HEK293 (cell line): Measurements from ENCODE around the gene ST3GAL2.
A peak's percentile ranks its signal among the peaks of the same experiment; 100 is the strongest.

Experiments
- GLI4 ChIP-seq: fragments of 450-650 bp; formaldehyde crosslinking; IDR thresholded peaks from 2 replicates; pipeline ENCODE4 v1.5.1; 2016; ENCODE audit warnings: missing biosample characterization, missing genetic modification characterization
- MEIS1 ChIP-seq: sonication (generic); formaldehyde crosslinking; IDR thresholded peaks from 2 replicates; pipeline ENCODE4 v1.8.1; 2022; ENCODE audit warnings: missing genetic modification reagents, mild to moderate bottlenecking, borderline replicate concordance
- SP2 ChIP-seq: fragments of 450-650 bp; formaldehyde crosslinking; IDR thresholded peaks from 2 replicates; pipeline ENCODE4 v1.5.1; 2016; ENCODE audit warnings: missing biosample characterization, missing genetic modification characterization
- ZIC2 ChIP-seq: fragments of 450-650 bp; formaldehyde crosslinking; IDR thresholded peaks from 2 replicates; pipeline ENCODE4 v1.5.1; 2016; ENCODE audit warnings: missing biosample characterization, missing genetic modification characterization
- ZNF335 ChIP-seq: fragments of 450-650 bp; formaldehyde crosslinking; conservative IDR thresholded peaks from 2 replicates; pipeline ENCODE4 v1.5.1; 2016; ENCODE audit warnings: missing biosample characterization, missing genetic modification characterization
- ZNF341 ChIP-seq: fragments of 450-650 bp; formaldehyde crosslinking; IDR thresholded peaks from 2 replicates; pipeline ENCODE4; 2016; ENCODE audit warnings: low read depth, missing biosample characterization, missing genetic modification characterization
- ZNF629 ChIP-seq: fragments of 450-650 bp; formaldehyde crosslinking; IDR thresholded peaks from 2 replicates; pipeline ENCODE4 v1.5.1; 2017; ENCODE audit warnings: missing biosample characterization, missing genetic modification characterization
- TF ChIP-seq, protein P1 (sequence below): fragments of 450-650 bp; formaldehyde crosslinking; IDR thresholded peaks from 2 replicates; pipeline ENCODE4 v1.5.1; 2016; ENCODE audit warnings: missing biosample characterization, missing genetic modification characterization, borderline replicate concordance
- TF ChIP-seq, protein P2 (sequence below): fragments of 450-650 bp; formaldehyde crosslinking; IDR thresholded peaks from 2 replicates; pipeline ENCODE4 v1.5.1; 2017; ENCODE audit warnings: missing biosample characterization, missing genetic modification characterization
- TF ChIP-seq, protein P3 (sequence below): fragments of 450-650 bp; formaldehyde crosslinking; optimal IDR thresholded peaks from 2 replicates; pipeline ENCODE3; 2016; ENCODE audit warnings: missing biosample characterization, mild to moderate bottlenecking, missing genetic modification characterization
- TF ChIP-seq, protein P4 (sequence below): fragments of 450-650 bp; IDR thresholded peaks from 2 replicates; pipeline ENCODE4 v1.5.1; 2018; ENCODE audit warnings: missing biosample characterization, mild to moderate bottlenecking, missing genetic modification characterization
- TF ChIP-seq, protein P5 (sequence below): fragments of 450-650 bp; formaldehyde crosslinking; IDR thresholded peaks from 2 replicates; pipeline ENCODE4 v1.5.1; 2016; ENCODE audit warnings: missing biosample characterization, missing genetic modification characterization
- TF ChIP-seq, protein P6 (sequence below): fragments of 450-650 bp; formaldehyde crosslinking; conservative IDR thresholded peaks from 2 replicates; pipeline ENCODE4 v1.5.1; 2016; ENCODE audit warnings: low read depth, missing biosample characterization, missing genetic modification characterization
- TF ChIP-seq, protein P7 (sequence below): fragments of 450-650 bp; formaldehyde crosslinking; IDR thresholded peaks from 2 replicates; pipeline ENCODE4 v1.5.1; 2017; ENCODE audit warnings: missing biosample characterization, missing genetic modification characterization
- TF ChIP-seq, protein P8 (sequence below): fragments of 450-650 bp; IDR thresholded peaks from 2 replicates; pipeline ENCODE4 v1.5.1; 2018; ENCODE audit warnings: missing biosample characterization, missing genetic modification characterization

ST3GAL2 gene

DNA sequence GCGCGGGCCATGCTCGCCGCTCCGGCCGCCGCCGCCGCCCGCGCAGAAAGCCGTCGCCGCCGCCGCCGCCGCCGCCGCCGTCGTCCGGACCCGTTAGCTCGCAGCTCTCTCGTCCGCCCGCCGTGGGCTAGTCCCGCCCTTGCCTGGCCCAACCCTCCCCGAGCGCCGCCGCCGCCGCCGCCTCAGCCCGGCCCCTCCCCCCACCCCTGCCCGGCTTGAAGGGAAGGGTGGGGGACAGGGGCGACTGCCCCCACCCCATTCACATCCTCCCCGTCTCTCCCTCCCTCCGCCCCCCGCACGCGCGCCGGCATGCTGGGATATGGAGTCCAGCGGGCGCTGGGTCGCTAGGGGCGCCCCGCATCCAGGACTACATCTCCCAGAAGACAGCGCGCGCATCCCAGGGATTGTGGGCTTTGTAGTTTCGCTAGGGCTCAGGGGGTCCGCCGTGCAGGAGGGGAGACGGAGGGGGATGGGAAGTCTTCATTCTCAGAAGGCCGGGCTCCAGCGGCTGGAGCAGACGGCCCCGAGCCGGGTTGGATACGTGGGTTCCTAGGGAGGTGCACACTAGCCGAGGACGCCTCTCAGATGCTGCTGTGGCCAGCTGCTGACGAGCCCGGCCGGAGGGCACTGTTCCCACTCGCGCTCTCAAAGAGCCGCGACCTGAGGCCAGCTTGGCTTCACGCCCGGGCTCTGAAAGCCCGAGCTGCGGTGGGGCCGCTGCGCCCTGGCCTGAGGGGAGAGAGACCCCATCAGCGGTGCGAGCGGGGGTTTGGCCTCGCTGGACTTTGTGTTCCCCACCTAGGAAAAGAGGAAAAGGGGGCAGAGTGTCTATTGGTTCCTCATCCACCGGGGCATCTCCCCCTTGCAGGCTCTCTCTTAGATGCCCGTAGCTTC, at the start of gene ST3GAL2 (continued):
- TF ChIP-seq, protein P1, sequence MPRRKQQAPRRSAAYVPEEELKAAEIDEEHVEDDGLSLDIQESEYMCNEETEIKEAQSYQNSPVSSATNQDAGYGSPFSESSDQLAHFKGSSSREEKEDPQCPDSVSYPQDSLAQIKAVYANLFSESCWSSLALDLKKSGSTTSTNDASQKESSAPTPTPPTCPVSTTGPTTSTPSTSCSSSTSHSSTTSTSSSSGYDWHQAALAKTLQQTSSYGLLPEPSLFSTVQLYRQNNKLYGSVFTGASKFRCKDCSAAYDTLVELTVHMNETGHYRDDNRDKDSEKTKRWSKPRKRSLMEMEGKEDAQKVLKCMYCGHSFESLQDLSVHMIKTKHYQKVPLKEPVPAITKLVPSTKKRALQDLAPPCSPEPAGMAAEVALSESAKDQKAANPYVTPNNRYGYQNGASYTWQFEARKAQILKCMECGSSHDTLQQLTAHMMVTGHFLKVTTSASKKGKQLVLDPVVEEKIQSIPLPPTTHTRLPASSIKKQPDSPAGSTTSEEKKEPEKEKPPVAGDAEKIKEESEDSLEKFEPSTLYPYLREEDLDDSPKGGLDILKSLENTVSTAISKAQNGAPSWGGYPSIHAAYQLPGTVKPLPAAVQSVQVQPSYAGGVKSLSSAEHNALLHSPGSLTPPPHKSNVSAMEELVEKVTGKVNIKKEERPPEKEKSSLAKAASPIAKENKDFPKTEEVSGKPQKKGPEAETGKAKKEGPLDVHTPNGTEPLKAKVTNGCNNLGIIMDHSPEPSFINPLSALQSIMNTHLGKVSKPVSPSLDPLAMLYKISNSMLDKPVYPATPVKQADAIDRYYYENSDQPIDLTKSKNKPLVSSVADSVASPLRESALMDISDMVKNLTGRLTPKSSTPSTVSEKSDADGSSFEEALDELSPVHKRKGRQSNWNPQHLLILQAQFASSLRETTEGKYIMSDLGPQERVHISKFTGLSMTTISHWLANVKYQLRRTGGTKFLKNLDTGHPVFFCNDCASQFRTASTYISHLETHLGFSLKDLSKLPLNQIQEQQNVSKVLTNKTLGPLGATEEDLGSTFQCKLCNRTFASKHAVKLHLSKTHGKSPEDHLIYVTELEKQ, result no peak
- TF ChIP-seq, protein P2, sequence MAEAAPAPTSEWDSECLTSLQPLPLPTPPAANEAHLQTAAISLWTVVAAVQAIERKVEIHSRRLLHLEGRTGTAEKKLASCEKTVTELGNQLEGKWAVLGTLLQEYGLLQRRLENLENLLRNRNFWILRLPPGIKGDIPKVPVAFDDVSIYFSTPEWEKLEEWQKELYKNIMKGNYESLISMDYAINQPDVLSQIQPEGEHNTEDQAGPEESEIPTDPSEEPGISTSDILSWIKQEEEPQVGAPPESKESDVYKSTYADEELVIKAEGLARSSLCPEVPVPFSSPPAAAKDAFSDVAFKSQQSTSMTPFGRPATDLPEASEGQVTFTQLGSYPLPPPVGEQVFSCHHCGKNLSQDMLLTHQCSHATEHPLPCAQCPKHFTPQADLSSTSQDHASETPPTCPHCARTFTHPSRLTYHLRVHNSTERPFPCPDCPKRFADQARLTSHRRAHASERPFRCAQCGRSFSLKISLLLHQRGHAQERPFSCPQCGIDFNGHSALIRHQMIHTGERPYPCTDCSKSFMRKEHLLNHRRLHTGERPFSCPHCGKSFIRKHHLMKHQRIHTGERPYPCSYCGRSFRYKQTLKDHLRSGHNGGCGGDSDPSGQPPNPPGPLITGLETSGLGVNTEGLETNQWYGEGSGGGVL, result peak; percentile 99
- TF ChIP-seq SP2 (peak; percentile 75), ZIC2 (tag by site-specific recombination) (peak; percentile 59; the same call in 1 of the 2 replicates), ZNF335 (tag by site-specific recombination) (peak; percentile 98), MEIS1 (CRISPR knock-in tag) (no peak), GLI4 (tag by site-specific recombination) (no peak), ZNF629 (tag by site-specific recombination) (peak; percentile 53; the same call in 1 of the 2 replicates), ZNF341 (tag by site-specific recombination) (peak; percentile 84)
- TF ChIP-seq, protein P3, sequence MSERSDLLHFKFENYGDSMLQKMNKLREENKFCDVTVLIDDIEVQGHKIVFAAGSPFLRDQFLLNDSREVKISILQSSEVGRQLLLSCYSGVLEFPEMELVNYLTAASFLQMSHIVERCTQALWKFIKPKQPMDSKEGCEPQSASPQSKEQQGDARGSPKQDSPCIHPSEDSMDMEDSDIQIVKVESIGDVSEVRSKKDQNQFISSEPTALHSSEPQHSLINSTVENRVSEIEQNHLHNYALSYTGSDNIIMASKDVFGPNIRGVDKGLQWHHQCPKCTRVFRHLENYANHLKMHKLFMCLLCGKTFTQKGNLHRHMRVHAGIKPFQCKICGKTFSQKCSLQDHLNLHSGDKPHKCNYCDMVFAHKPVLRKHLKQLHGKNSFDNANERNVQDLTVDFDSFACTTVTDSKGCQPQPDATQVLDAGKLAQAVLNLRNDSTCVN (tag by site-specific recombination), result peak; percentile 77
- TF ChIP-seq, protein P4, sequence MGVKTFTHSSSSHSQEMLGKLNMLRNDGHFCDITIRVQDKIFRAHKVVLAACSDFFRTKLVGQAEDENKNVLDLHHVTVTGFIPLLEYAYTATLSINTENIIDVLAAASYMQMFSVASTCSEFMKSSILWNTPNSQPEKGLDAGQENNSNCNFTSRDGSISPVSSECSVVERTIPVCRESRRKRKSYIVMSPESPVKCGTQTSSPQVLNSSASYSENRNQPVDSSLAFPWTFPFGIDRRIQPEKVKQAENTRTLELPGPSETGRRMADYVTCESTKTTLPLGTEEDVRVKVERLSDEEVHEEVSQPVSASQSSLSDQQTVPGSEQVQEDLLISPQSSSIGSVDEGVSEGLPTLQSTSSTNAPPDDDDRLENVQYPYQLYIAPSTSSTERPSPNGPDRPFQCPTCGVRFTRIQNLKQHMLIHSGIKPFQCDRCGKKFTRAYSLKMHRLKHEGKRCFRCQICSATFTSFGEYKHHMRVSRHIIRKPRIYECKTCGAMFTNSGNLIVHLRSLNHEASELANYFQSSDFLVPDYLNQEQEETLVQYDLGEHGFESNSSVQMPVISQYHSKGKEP (tag by site-specific recombination), result 0 out of 2 replicates have a peak, but pooled peaks have one; percentile 48
- TF ChIP-seq, protein P5, sequence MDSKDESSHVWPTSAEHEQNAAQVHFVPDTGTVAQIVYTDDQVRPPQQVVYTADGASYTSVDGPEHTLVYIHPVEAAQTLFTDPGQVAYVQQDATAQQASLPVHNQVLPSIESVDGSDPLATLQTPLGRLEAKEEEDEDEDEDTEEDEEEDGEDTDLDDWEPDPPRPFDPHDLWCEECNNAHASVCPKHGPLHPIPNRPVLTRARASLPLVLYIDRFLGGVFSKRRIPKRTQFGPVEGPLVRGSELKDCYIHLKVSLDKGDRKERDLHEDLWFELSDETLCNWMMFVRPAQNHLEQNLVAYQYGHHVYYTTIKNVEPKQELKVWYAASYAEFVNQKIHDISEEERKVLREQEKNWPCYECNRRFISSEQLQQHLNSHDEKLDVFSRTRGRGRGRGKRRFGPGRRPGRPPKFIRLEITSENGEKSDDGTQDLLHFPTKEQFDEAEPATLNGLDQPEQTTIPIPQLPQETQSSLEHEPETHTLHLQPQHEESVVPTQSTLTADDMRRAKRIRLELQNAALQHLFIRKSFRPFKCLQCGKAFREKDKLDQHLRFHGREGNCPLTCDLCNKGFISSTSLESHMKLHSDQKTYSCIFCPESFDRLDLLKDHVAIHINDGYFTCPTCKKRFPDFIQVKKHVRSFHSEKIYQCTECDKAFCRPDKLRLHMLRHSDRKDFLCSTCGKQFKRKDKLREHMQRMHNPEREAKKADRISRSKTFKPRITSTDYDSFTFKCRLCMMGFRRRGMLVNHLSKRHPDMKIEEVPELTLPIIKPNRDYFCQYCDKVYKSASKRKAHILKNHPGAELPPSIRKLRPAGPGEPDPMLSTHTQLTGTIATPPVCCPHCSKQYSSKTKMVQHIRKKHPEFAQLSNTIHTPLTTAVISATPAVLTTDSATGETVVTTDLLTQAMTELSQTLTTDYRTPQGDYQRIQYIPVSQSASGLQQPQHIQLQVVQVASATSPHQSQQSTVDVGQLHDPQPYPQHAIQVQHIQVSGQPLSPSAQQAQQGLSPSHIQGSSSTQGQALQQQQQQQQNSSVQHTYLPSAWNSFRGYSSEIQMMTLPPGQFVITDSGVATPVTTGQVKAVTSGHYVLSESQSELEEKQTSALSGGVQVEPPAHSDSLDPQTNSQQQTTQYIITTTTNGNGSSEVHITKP (tag by site-specific recombination), result peak; percentile 72
- TF ChIP-seq, protein P6, sequence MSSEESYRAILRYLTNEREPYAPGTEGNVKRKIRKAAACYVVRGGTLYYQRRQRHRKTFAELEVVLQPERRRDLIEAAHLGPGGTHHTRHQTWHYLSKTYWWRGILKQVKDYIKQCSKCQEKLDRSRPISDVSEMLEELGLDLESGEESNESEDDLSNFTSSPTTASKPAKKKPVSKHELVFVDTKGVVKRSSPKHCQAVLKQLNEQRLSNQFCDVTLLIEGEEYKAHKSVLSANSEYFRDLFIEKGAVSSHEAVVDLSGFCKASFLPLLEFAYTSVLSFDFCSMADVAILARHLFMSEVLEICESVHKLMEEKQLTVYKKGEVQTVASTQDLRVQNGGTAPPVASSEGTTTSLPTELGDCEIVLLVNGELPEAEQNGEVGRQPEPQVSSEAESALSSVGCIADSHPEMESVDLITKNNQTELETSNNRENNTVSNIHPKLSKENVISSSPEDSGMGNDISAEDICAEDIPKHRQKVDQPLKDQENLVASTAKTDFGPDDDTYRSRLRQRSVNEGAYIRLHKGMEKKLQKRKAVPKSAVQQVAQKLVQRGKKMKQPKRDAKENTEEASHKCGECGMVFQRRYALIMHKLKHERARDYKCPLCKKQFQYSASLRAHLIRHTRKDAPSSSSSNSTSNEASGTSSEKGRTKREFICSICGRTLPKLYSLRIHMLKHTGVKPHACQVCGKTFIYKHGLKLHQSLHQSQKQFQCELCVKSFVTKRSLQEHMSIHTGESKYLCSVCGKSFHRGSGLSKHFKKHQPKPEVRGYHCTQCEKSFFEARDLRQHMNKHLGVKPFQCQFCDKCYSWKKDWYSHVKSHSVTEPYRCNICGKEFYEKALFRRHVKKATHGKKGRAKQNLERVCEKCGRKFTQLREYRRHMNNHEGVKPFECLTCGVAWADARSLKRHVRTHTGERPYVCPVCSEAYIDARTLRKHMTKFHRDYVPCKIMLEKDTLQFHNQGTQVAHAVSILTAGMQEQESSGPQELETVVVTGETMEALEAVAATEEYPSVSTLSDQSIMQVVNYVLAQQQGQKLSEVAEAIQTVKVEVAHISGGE (tag by site-specific recombination), result peak; percentile 56
- TF ChIP-seq, protein P7, sequence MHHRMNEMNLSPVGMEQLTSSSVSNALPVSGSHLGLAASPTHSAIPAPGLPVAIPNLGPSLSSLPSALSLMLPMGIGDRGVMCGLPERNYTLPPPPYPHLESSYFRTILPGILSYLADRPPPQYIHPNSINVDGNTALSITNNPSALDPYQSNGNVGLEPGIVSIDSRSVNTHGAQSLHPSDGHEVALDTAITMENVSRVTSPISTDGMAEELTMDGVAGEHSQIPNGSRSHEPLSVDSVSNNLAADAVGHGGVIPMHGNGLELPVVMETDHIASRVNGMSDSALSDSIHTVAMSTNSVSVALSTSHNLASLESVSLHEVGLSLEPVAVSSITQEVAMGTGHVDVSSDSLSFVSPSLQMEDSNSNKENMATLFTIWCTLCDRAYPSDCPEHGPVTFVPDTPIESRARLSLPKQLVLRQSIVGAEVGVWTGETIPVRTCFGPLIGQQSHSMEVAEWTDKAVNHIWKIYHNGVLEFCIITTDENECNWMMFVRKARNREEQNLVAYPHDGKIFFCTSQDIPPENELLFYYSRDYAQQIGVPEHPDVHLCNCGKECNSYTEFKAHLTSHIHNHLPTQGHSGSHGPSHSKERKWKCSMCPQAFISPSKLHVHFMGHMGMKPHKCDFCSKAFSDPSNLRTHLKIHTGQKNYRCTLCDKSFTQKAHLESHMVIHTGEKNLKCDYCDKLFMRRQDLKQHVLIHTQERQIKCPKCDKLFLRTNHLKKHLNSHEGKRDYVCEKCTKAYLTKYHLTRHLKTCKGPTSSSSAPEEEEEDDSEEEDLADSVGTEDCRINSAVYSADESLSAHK (tag by site-specific recombination), result peak; percentile 64
- TF ChIP-seq, protein P8, sequence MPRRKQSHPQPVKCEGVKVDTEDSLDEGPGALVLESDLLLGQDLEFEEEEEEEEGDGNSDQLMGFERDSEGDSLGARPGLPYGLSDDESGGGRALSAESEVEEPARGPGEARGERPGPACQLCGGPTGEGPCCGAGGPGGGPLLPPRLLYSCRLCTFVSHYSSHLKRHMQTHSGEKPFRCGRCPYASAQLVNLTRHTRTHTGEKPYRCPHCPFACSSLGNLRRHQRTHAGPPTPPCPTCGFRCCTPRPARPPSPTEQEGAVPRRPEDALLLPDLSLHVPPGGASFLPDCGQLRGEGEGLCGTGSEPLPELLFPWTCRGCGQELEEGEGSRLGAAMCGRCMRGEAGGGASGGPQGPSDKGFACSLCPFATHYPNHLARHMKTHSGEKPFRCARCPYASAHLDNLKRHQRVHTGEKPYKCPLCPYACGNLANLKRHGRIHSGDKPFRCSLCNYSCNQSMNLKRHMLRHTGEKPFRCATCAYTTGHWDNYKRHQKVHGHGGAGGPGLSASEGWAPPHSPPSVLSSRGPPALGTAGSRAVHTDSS, result no peak
